ENCODE data around the gene LYRM4.
A peak's percentile ranks its signal among the peaks of the same experiment; 100 is the strongest.

LYRM4 gene

GRCh38 chr6:5098501-5099270 lies 162.1 kb downstream of the LYRM4 start:
- DNase-seq (ENCODE audit: low spot score) = no peak

DNA sequence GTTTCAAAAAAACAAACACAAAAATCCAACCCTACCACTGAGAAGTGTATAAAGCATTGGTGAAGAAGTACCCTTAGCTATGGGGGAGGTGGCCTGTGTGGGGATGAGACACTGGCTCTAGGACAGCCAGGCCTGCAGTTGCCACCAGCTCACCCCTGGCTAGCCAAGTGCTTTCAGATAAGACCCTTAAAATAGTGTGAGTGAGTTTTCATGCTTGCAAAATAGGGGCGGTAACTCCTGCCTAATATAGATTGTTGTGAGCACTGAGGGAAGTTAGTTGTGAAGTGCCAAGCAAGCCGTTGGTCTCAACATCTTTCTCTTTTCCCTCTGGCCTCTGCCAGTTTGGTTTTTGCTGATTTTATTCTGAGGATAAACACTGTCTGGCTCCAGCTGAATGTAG lies 164.3 kb downstream of the LYRM4 start:
- DNase-seq (ENCODE audit: low spot score) = no peak

GRCh38 chr6:5095236-5095635 lies 165.5 kb downstream of the LYRM4 start:
- no peak for DNase-seq (ENCODE audit: low spot score)

DNA sequence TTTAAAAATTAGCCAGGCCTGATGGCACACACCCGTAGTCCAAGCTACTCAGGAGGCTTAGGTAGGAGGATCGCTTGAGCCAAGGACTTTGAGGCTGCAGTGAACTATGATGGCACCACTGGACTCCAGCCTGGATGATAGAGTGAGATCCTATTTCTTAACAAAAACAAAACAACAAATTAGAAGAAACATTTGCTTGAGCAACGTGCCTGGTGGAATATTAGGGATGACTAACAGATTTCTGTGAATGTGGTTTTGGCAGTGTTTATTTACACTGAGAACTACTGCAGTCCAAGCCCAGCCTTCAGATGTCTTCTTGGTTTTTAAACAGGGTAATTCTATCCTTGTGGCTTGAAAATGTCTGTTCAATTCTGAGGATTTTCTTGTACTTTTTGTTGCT lies 166.4 kb downstream of the LYRM4 start:
- no peak for DNase-seq (ENCODE audit: low spot score)

GRCh38 chr6:5093231-5094015 lies 167.3 kb downstream of the LYRM4 start:
- DNase-seq (ENCODE audit: low spot score) = no peak

DNA sequence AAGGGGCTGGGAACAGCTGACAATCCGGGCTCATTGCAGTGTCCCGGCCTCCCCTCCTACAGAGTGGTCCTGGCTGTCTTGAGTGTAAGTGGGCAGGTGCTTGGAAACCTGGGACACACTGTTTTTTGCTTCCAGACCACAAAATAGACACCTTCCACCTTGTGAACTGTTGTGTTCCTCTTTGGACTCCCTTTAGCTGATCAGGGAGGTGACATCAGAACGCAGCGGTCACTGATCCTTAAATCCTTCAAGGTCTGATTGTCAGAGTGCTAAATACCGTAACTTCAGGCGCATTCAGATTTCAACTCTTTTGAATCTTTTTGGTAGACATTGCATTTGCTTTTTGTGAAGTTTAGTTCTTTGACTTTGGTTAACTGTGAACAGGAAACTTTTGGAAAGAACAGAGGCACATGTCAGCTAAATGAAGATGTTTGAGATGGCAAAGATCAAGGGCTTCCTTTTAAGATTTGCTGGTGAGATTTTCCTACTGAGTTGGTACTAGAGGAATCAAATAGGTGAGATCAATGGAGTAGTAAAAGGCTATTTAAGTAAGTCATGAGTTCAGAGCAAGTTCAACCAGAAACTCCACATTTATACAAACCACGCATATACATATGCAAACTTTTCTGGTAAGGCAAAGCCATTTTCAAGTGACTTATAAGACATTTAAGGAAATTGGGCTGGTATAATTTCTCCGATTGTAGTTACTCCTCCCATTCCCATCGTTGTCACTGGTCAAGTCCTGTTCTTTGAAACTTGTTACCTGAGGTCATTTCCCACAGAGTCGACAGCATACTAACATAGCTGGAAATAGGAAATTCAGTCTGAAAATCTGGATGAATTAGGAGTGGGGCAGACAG lies 169.3 kb downstream of the LYRM4 start:
- no peak for DNase-seq (ENCODE audit: low spot score)

- peak; percentile 10 for DNase-seq (ENCODE audit: low spot score)
Observed at GRCh38 chr6:5090603-5091002, 170.1 kb downstream of the LYRM4 start.

GRCh38 chr6:5089481-5090438 lies 171.0 kb downstream of the LYRM4 start:
- no peak for DNase-seq (ENCODE audit: low spot score)

DNA sequence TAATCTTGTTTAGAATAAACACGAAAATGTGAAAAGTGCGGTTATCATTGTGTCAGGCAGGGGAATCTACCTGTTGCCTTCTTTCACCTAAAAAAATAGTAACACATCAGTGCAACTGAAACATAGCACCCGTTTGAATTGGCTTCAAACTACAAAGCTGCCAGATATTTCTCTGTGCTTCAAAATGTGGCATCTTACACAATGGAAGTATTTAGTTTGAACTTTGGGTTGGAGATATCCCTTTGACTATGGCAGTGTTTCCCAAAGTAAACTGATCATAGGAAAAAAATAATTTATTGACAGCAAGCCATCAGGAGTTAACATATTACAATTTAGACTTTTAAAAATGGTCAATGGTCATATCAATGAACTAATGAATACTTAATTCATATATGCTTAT lies 172.0 kb downstream of the LYRM4 start:
- no peak for DNase-seq (ENCODE audit: low spot score)

DNA sequence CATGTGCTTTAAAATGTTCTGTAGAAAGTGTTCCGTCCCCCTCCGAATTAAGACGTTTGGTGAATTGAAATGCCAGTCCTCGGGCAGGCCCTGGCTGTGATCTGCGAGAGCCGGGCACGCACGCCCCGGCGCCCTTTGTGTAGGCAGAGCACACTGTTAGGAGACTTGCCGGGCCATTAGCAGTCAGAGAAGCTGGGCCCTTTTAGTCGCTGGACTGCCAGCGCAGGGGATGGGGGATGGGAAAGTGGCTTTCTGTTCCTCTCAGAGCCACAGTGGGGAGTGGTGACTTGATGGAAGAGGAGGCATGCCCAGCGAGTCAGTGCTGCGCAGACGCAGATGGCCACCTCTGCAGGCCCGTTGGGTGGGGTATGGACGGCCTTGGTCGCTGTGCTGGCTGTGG lies 173.4 kb downstream of the LYRM4 start:
- no peak for DNase-seq (ENCODE audit: low spot score)

- no peak for DNase-seq (ENCODE audit: low spot score)
Observed at GRCh38 chr6:5086294-5086890, 174.4 kb downstream of the LYRM4 start.

DNA sequence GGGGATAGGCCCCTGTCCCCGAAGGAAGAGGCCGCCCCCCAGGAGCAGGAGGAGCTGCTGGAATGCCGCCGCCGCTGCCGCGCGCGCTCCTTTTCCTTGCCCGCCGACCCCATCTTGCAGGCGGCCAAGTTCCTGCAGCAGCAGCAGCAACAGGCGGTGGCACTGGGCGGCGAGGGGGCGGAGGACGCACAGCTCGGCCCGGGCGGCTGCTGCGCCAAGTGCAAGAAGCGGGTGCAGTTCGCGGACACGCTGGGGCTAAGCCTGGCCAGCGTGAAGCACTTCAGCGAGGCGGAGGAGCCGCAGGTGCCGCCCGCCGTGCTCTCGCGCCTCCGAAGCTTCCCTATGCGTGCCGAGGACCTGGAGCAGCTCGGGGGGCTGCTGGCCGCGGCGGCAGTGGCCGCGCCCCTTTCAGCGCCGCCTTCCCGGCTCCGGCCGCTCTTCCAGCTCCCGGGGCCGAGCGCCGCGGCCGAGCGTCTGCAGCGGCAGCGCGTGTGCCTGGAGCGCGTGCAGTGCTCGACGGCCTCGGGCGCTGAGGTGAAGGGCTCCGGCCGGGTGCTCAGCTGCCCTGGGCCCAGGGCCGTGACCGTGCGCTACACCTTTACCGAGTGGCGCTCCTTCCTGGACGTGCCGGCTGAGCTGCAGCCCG lies 175.0 kb downstream of the LYRM4 start:
- DNase-seq (ENCODE audit: low spot score) = no peak

- DNase-seq (ENCODE audit: low spot score) = no peak
Observed at GRCh38 chr6:5084781-5085647, 175.7 kb downstream of the LYRM4 start, which contains the start of gene PPP1R3G. PPP1R3G (plus strand) TSS chr6:5085341; CDS start chr6:5085486, 145 bp downstream.

- no peak for DNase-seq (ENCODE audit: low spot score)
Observed at GRCh38 chr6:5084360-5084780, 176.4 kb downstream of the LYRM4 start.

- no peak for DNase-seq (ENCODE audit: low spot score)
Observed at GRCh38 chr6:5083813-5084359, 176.9 kb downstream of the LYRM4 start.

- DNase-seq (ENCODE audit: low spot score) = no peak
Observed at GRCh38 chr6:5083307-5083583, 177.5 kb downstream of the LYRM4 start.

GRCh38 chr6:5082487-5083306 lies 178.1 kb downstream of the LYRM4 start:
- no peak for DNase-seq (ENCODE audit: low spot score)

DNA sequence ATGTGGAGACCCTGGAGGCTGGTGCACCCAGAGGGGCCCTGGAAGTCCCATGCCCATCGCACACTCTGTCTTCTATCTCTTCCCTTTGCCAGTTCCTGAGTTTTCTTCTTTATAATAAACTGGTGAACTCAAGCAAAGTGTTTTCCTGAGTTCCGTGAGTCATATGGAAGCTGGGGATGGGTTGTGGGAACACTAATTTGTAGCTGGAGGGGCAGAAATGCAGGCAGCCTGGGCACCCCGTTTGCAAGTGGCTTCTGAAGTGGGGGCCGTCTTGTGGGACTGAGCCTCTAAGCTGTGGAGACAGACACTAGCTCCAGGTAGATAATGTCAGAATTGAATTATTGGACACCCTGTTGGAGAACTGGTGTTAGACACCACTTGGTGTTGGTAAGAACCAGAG lies 178.8 kb downstream of the LYRM4 start:
- no peak for DNase-seq (ENCODE audit: low spot score)
